ENCODE results near the gene TTBK1.

TTBK1 gene

GRCh38 chr6:43222418-43223059 lies 20.7 kb upstream of the TTBK1 start:
- in situ Hi-C loops (cut with MboI; ENCODE audit: low sequenced_read_pairs) = no loop called here

GRCh38 chr6:43223175-43223574 lies 20.1 kb upstream of the TTBK1 start:
- in situ Hi-C loops (cut with MboI; ENCODE audit: low sequenced_read_pairs) = no loop called here

- in situ Hi-C loops (cut with MboI; ENCODE audit: low sequenced_read_pairs) = no loop called here
These were observed 17.0 kb upstream of the TTBK1 start for GRCh38 chr6:43226192-43226851.

- in situ Hi-C loops (cut with MboI; ENCODE audit: low sequenced_read_pairs) = no loop called here
These were observed 14.1 kb upstream of the TTBK1 start, which contains the start of gene DNPH1 for GRCh38 chr6:43228951-43229802. TSS of gene DNPH1 (minus strand) at chr6:43229481. CDS start at chr6:43229456, 25 bp downstream.

GRCh38 chr6:43229803-43230620 lies 13.3 kb upstream of the TTBK1 start:
- in situ Hi-C loops (cut with MboI; ENCODE audit: low sequenced_read_pairs) = no loop called here

- in situ Hi-C loops (cut with MboI; ENCODE audit: low sequenced_read_pairs) = no loop called here
These were observed 12.2 kb upstream of the TTBK1 start for GRCh38 chr6:43231053-43231452.

GRCh38 chr6:43231735-43232450 lies 11.4 kb upstream of the TTBK1 start:
- in situ Hi-C loops (cut with MboI; ENCODE audit: low sequenced_read_pairs) = no loop called here

GRCh38 chr6:43235841-43236240 lies 7.4 kb upstream of the TTBK1 start:
- in situ Hi-C loops (cut with MboI; ENCODE audit: low sequenced_read_pairs) = no loop called here

- in situ Hi-C loops (cut with MboI; ENCODE audit: low sequenced_read_pairs) = no loop called here
These were observed 4.2 kb upstream of the TTBK1 start for GRCh38 chr6:43239054-43239453.

- in situ Hi-C loops (cut with MboI; ENCODE audit: low sequenced_read_pairs) = no loop called here
These were observed 2.3 kb upstream of the TTBK1 start for GRCh38 chr6:43240950-43241349.

GRCh38 chr6:43241446-43241845 lies 1.8 kb upstream of the TTBK1 start:
- in situ Hi-C loops (cut with MboI; ENCODE audit: low sequenced_read_pairs) = no loop called here

GRCh38 chr6:43243664-43244321 lies 512 bp downstream of the TTBK1 start:
- in situ Hi-C loops (cut with MboI; ENCODE audit: low sequenced_read_pairs) = no loop called here

- in situ Hi-C loops (cut with MboI; ENCODE audit: low sequenced_read_pairs) = no loop called here
These were observed 3.2 kb downstream of the TTBK1 start for GRCh38 chr6:43246301-43247113.

- in situ Hi-C loops (cut with MboI; ENCODE audit: low sequenced_read_pairs) = no loop called here
These were observed 4.1 kb downstream of the TTBK1 start for GRCh38 chr6:43247114-43247999.

GRCh38 chr6:43248101-43248500 lies 4.8 kb downstream of the TTBK1 start:
- in situ Hi-C loops (cut with MboI; ENCODE audit: low sequenced_read_pairs) = no loop called here

GRCh38 chr6:43248791-43249190 lies 5.5 kb downstream of the TTBK1 start:
- in situ Hi-C loops (cut with MboI; ENCODE audit: low sequenced_read_pairs) = no loop called here

- in situ Hi-C loops (cut with MboI; ENCODE audit: low sequenced_read_pairs) = no loop called here
These were observed 7.7 kb downstream of the TTBK1 start for GRCh38 chr6:43250992-43251373.

GRCh38 chr6:43253401-43253800 lies 10.1 kb downstream of the TTBK1 start:
- in situ Hi-C loops (cut with MboI; ENCODE audit: low sequenced_read_pairs) = no loop called here

All from hTERT RPE-1 (cell line).